Stimulated activated CD4-positive, alpha-beta T cell treated with anti-CD3 and anti-CD28 coated beads, TNF-alpha, amount 100 ng/mL, for 4 hours (primary cell): Measurements from ENCODE around the gene NUP50.

Experiments
- DNase-seq, 3 experiments: peaks; one replicate each; pipeline ENCODE4 v3.0.0-alpha.2; 2020; ENCODE audit warnings: low read depth in 3 of 3

NUP50 gene

DNA sequence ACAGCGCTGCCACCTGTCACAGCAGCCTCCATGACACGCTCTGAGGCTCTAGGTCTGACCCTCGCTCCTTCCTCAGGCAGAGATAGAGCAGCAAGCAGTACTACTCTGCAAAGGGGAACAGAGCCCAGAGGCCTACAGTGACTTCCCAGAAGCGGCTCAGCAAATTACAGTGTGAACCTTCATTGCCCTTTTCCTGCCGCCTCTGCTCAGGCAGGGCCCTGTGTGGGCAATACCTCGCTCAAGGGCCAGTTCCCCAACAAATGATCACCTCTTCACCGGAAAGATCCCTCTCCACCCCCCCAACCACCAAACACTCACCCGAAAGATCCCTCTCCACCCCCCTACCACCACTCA lies 64.7 kb downstream of the NUP50 start:
- DNase-seq: no peak

DNA sequence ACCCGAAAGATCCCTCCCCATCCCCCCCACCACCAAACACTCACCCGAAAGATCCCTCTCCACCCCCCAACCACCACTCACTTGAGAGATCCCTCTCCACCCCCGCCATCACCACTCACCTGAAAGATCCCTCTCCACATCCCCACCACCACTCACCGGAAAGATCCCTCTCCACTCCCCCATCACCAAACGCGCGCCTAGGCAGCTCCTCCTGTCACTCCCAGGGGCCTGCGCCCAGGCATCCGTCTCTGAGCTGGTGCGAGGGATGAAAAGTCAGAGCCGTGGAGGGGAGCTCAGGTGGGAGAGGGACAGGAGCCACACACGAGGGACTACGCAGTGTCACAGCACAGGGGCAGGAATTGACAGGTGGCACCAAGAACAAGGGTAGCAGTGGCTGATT lies 65.5 kb downstream of the NUP50 start:
- DNase-seq: no peak

DNA sequence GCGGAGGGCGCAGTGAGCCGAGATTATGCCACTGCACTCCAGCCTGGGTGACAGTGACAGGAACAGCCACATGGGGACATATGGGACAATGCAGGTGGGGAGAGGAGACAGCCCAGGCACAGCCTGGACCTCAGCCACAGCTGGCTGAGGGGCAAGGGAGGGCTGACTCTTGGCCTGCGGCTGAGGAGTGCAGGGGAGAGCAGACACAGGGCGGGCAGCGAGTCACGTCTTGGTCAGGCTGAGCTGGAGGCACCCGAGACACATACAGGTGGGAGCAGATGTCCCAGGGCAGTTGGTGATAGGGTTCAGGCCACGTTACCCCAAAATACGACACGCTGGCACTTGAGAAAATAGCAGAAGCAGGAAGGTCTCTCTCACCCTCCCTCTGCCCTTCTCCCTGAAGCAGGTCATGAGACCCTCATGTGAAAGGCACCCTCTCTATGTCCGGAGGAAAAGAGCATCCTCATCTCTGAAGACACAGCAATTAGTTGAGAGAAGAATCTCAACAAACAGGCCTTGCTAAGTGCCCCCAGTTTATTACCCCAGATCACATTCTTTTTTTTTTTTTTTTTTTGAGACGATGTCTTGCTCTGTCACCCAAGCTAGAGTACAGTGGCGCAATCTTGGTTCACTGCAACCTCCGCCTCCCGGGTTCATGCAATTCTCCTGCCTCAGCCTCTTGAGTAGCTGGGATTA lies 66.4 kb downstream of the NUP50 start:
- no peak for DNase-seq

DNA sequence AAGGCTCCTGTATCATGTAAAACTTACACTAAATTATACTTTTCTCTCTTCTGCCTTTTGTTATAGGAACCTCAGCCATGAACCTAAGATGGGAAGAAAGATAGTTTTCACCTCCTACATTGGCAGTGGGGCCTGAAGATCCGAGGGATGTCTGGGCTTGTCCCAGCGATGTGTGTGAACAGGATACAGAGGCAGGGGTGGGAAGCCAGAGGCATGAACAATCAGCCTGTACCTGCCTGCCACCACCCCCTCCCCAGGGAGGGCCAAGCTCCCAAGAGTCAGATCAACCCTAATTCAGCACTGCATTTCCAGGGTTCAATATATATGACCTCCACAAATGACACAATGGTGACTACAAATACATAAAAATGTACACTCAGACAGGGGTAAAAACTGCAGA lies 67.6 kb downstream of the NUP50 start:
- no peak for DNase-seq

DNA sequence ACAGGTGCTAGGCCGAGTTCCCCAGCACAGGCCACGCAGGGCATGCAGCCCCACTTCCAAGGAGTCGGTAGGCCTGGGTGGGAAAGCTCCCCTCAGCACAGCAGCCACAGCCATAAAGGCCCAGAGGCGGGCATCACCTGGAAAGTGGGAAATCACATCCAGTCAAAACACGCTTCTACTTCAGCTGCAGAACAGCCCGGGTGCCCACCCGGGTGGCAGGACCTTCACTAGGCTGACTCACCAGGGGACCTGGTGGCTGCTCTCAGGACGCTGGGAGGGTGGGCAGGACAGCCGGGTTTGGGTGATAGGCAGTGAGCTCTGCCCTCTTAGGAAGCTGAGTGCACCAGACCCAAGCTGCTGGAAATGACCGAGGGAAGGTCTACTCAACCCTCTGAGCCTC lies 69.7 kb downstream of the NUP50 start:
- no peak for DNase-seq

DNA sequence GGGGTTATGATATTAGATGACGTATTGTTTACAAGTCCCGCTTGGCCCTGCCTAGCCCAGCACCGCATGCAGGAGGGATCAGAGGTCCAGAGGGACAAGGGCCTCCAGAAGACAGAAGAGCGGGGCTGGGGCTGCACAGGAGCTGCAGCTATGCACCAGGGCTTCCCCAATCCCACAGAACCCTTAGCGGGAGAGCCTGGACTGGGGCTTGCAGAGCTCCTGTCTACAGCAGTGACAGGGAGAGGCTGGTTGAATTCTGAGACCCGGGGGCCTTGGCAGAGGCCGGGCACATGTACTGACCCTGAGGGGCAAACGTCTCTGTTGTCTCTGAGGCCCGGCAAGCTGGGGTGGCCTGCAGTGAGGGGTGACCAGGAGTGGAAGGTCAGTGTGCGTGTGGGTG lies 70.1 kb downstream of the NUP50 start:
- no peak for DNase-seq

DNA sequence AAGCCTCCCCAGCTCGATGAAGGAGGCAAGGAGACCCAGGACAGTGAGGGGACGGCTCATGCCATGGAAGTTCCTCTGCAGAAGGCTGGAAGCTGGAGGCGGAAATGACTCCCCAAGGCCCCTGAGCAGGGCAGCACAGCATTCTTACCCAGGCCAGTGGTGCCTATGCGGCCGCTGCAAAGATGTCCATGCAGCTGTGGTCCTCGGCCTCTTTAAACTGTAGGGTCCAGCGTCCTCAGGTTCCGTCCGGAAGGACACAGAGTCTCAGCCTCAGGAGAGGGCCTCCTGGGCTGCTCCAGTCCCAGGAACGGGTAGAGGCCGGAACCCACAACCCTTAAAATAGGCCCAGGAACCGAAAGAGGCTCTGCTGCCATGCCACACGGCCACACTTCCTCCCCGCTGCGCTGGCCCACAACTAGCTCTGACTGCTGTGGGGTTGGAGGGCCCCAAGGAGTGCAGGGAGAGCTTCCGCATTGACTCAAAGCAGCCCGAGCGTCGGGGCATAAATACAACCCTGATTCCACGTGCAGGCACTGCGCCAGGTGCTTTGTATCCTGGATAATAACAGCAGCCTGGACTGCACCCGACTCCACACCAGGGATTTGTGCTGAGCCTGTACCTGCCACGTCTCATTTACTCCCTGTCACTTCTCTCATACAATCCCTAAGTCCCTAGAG lies 71.5 kb downstream of the NUP50 start:
- DNase-seq: no peak

DNA sequence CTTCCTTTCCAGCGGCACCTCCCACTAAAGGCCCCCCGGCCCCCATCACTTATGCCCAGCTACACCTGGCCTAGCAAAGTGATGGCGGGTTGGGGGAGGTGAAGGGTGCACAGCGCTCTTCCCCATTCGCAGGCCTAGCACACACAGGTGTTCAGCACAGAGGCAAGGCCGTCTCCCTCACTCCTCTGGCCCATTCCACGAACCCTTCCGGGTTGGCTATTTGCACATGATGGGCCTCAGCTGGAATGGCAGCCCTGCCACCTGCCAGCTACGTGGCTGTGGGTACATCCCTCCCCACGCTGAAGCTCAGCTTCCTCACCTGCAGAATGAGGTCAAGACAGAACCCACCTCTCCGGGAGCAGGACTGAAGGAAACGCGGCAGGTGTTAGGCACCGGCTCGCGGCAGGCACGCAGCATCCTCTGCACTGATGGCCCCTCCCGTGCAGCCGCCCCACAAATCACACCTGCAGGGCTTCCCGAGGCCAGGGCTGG lies 72.2 kb downstream of the NUP50 start:
- DNase-seq: no peak

DNA sequence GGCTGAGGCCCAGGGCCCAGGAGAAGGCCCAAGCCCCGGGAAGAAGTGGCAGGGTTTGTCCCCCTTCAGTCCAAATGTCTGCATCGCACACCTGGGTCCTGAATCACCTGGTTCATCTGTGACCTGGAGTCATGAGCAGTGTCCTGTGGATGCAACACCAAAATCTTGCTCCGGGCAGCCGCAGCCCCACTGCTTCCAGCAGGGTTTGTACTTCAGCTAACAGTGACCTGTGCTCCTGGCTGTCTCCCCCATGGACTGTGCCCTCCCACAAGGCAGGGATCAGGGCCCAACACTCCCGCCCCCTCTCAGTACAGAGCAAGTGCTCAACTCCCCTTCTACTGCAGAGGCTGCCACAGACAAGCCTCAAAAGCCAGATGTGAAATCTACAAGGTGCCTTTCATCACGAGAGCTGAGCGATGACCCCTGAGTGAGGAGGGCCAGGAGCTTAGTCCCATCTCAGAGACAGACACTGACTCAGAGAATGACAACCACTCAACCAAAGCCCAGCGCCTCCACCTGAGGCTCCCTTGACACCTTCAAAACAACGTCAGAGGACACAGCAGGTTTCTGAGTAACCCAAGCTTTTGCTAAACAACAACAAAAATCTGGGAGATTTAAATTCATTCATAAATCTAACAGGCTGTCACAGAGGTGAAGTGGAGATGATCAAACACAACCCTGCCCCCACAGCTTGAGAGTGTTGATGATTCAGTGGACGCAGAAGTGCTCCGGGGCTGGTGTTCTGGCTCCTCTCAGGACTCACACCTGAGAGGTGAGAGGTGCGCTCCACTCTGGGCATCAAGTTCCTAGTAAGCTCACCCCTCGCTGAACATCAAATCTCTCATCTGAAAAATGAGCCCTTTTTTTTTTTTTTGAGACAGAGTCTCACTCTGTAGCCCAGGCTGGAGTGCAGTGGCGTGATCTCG lies 73.6 kb downstream of the NUP50 start:
- DNase-seq: no peak
